GM12878 (cell line): ENCODE results near the gene CCDC71L. TPM values are rescaled to one million over a fixed set of nuclear protein-coding genes. Genes with fewer than 3 reads are reported as not detected.

Experiments
- ATF3 ChIP-seq: IDR thresholded peaks from 2 replicates; pipeline ENCODE4 v1.6.1; 2011; ENCODE audit warnings: low read depth, mild to moderate bottlenecking, low read length, moderate library complexity, borderline replicate concordance; ENCODE audit errors: extremely low read depth
- BACH1 ChIP-seq: fragments of 450-650 bp; IDR thresholded peaks from 2 replicates; pipeline ENCODE4 v1.6.1; 2017; ENCODE audit warnings: mild to moderate bottlenecking, borderline replicate concordance
- CEBPZ ChIP-seq: fragments of 150-350 bp; IDR thresholded peaks from 2 replicates; pipeline ENCODE4 v1.6.1; 2016; ENCODE audit warnings: low read depth, low read length
- DPF2 ChIP-seq: fragments of 450-650 bp; IDR thresholded peaks from 2 replicates; pipeline ENCODE4 v1.6.1; 2017; ENCODE audit warnings: mild to moderate bottlenecking
- MXI1 ChIP-seq: fragments of 150-350 bp; IDR thresholded peaks from 2 replicates; pipeline ENCODE4 v1.6.1; 2011; ENCODE audit warnings: low read depth, mild to moderate bottlenecking, inconsistent platforms, low read length, improper control_type of control experiment
- NFYA ChIP-seq: IDR thresholded peaks from 2 replicates; pipeline ENCODE4 v1.6.1; 2011; ENCODE audit warnings: low read depth, mild to moderate bottlenecking, low read length, improper control_type of control experiment, borderline replicate concordance
- NR2C2 ChIP-seq: IDR thresholded peaks from 2 replicates; pipeline ENCODE4 v1.6.1; 2011; ENCODE audit warnings: borderline replicate concordance, low read depth; ENCODE audit not compliant: control insufficient read depth, insufficient read length
- NRF1 ChIP-seq: conservative IDR thresholded peaks from 2 replicates; pipeline ENCODE4 v1.6.1; 2011; ENCODE audit warnings: mild to moderate bottlenecking, low read depth, low read length, improper control_type of control experiment
- PKNOX1 ChIP-seq: fragments of 450-650 bp; IDR thresholded peaks from 2 replicates; pipeline ENCODE4 v1.6.1; 2016; ENCODE audit warnings: mild to moderate bottlenecking
- RAD21 ChIP-seq: IDR thresholded peaks from 2 replicates; pipeline ENCODE4 v1.6.1; 2011; ENCODE audit warnings: mild to moderate bottlenecking, low read depth, low read length, moderate library complexity; ENCODE audit not compliant: insufficient read depth
- SREBF2 ChIP-seq: IDR thresholded peaks from 2 replicates; pipeline ENCODE4 v1.6.1; 2012; ENCODE audit warnings: mild to moderate bottlenecking, low read length
- STAT3 ChIP-seq: IDR thresholded peaks from 2 replicates; pipeline ENCODE4 v1.6.1; 2011; ENCODE audit warnings: low read depth, low read length, improper control_type of control experiment
- ZNF687 ChIP-seq: fragments of 450-650 bp; IDR thresholded peaks from 2 replicates; pipeline ENCODE4 v1.6.1; 2017; ENCODE audit warnings: mild to moderate bottlenecking, moderate library complexity
- polyA plus RNA-seq, 11 experiments: library from polyadenylated mRNA; depleted of rRNA in 4 of 11; unstranded in 6 of 11; stranded (reverse) in 5 of 11; fragments of >200 nt; fragmentation: Nextera tagmentation in 4 of 11; fragmentation: Illumina TruSeq in 1 of 11; extraction: Ambion mirVana in 4 of 11; extraction: Trizol in 1 of 11; gene quantifications; 1 replicate in 1 of 11; 2 replicates in 10 of 11; pipeline versions ENCODE4 v1.2.1 to v1.2.3, GENCODE V29; 2011 to 2016; ENCODE audit warnings: inconsistent platforms in 2 of 11, missing spikeins in 2 of 11, low read depth in 1 of 11
- total RNA-seq, 4 experiments: library from RNA; depleted of rRNA in 3 of 4; stranded (reverse); fragments of >200 nt in 3 of 4; fragmentation: Illumina TruSeq in 1 of 4; extraction: Trizol in 1 of 4; gene quantifications; 2 replicates each; pipeline versions ENCODE4 v1.2.1 to v1.2.3, GENCODE V29; 2013 to 2021
- TF ChIP-seq, protein P1 (sequence below): IDR thresholded peaks from 2 replicates; pipeline ENCODE4 v1.6.1; 2011; ENCODE audit warnings: low read depth, low read length, improper control_type of control experiment, borderline replicate concordance
- TF ChIP-seq, protein P2 (sequence below): fragments of 450-650 bp; IDR thresholded peaks from 2 replicates; pipeline ENCODE4 v1.6.1; 2017; ENCODE audit warnings: antibody characterized with exemption, mild to moderate bottlenecking, moderate library complexity

The CCDC71L gene
- total and polyA plus RNA-seq, 10 of the 15 experiments (the other 5 are each of a cell fraction or from before 2014, with no cell fraction given): 1.1 to 20.7 (median 3.8) TPM

DNA sequence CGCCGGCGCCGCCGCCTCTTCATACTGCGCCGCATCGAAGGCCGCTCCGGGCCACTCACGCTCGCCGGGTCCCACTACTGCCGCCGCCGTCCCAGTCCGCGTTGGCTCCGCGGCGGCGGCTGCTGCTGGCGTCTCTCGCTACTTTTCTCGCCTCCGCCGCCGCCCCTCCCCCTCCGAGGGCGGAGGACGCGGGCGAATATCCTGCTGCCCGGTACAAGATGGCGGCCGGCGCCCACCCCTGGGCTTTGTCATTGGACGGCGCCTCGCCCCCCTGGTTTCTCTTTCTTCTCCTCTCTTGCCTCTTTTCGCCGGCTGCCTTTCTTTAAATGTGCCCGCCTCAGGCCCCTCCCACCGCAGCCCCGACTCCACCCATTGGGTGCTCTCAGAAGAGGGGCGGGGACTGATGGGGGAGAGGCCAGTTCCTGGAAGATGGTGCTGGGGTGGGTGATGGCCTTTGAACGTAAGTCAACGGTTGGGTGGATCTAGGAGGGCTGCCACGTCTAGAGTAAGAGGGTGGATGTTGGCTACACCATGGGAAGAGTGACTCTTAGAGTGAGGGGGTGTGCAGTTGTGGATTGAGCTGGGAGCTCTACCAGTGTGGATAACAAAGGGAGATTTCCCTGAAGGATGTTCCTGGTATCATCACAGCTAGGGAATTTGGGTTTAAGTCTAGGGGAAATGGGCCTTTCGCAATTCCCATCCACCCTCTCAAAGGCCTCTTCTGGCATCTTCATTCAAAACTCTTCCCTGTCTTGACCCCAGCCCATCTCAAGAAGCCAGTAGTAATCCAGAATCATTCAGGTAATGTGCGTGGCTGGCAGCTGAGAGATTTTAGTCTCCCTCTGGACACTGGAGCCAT lies at the start of gene CCDC71L (continued):
- TF ChIP-seq BACH1 (no peak), NR2C2 (no peak), ATF3 (no peak), ZNF687 (no peak), NFYA (no peak), CEBPZ (no peak), PKNOX1 (peak; percentile 64), STAT3 (no peak), MXI1 (no peak), DPF2 (peak; percentile 38; the same call in 1 of the 2 replicates), RAD21 (no peak), NRF1 (no peak), SREBF2 (no peak)
- TF ChIP-seq, protein P1, sequence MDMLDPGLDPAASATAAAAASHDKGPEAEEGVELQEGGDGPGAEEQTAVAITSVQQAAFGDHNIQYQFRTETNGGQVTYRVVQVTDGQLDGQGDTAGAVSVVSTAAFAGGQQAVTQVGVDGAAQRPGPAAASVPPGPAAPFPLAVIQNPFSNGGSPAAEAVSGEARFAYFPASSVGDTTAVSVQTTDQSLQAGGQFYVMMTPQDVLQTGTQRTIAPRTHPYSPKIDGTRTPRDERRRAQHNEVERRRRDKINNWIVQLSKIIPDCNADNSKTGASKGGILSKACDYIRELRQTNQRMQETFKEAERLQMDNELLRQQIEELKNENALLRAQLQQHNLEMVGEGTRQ: no peak
- TF ChIP-seq, protein P2, sequence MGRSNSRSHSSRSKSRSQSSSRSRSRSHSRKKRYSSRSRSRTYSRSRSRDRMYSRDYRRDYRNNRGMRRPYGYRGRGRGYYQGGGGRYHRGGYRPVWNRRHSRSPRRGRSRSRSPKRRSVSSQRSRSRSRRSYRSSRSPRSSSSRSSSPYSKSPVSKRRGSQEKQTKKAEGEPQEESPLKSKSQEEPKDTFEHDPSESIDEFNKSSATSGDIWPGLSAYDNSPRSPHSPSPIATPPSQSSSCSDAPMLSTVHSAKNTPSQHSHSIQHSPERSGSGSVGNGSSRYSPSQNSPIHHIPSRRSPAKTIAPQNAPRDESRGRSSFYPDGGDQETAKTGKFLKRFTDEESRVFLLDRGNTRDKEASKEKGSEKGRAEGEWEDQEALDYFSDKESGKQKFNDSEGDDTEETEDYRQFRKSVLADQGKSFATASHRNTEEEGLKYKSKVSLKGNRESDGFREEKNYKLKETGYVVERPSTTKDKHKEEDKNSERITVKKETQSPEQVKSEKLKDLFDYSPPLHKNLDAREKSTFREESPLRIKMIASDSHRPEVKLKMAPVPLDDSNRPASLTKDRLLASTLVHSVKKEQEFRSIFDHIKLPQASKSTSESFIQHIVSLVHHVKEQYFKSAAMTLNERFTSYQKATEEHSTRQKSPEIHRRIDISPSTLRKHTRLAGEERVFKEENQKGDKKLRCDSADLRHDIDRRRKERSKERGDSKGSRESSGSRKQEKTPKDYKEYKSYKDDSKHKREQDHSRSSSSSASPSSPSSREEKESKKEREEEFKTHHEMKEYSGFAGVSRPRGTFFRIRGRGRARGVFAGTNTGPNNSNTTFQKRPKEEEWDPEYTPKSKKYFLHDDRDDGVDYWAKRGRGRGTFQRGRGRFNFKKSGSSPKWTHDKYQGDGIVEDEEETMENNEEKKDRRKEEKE: no peak
